Thoracic aorta (tissue), 2 donors: ENCODE data around the gene BICRA. TPM values are rescaled to one million over a fixed set of nuclear protein-coding genes. Genes with fewer than 3 reads are reported as not detected.

Source experiments
- ATAC-seq: fragments of 150-250 bp; one replicate; pipeline ENCODE4 v1.8.0; 2017; ENCODE audit warnings: low read depth; ENCODE audit not compliant: insufficient number of reproducible peaks, low FRiP score
- DNase-seq: peaks from one replicate; pipeline ENCODE4 v3.0.0-alpha.2; 2020; ENCODE audit warnings: low spot score
- H3K27ac ChIP-seq, 2 donors: fragments of 200-600 bp; sonication (generic); 1 replicate in 1 of 2; 2 replicates in 1 of 2; pipeline ENCODE4 v1.5.1; 2016; ENCODE audit warnings: mild to moderate bottlenecking in 2 of 2, moderate library complexity in 2 of 2
- H3K27me3 ChIP-seq: fragments of 200-600 bp; sonication (generic); replicated peaks from 2 replicates; pipeline ENCODE4 v1.6.0; 2016; ENCODE audit warnings: mild to moderate bottlenecking; ENCODE audit not compliant: insufficient read depth
- H3K36me3 ChIP-seq: fragments of 200-600 bp; sonication (generic); one replicate; pipeline ENCODE4 v1.5.1; 2016
- H3K4me1 ChIP-seq, 2 donors: fragments of 200-600 bp; sonication (generic); 1 replicate in 1 of 2; 2 replicates in 1 of 2; pipeline versions ENCODE4 v1.5.1 to v1.6.0; 2016; ENCODE audit warnings: low read depth in 2 of 2, mild to moderate bottlenecking in 1 of 2; ENCODE audit not compliant: control insufficient read depth in 1 of 2
- H3K4me3 ChIP-seq: fragments of 200-600 bp; sonication (generic); 2 replicates; pipeline ENCODE4 v1.5.1; 2016; ENCODE audit warnings: mild to moderate bottlenecking
- H3K9me3 ChIP-seq: fragments of 200-600 bp; sonication (generic); 2 replicates; pipeline ENCODE4 v1.5.1; 2016
- CTCF ChIP-seq: fragments of 200-600 bp; sonication (generic); IDR thresholded peaks from one replicate; pipeline ENCODE4 v1.5.1; 2019; ENCODE audit warnings: antibody characterized with exemption
- total RNA-seq, 2 donors: library from RNA; depleted of rRNA; stranded (reverse); fragments of >200 nt; gene quantifications; one replicate each; pipeline versions ENCODE4 v1.1.0 to v1.2.3, GENCODE V29; 2016

Gene BICRA
- total RNA-seq, 2 donors from 2014 or later = 10.8 to 18.4 TPM

DNA sequence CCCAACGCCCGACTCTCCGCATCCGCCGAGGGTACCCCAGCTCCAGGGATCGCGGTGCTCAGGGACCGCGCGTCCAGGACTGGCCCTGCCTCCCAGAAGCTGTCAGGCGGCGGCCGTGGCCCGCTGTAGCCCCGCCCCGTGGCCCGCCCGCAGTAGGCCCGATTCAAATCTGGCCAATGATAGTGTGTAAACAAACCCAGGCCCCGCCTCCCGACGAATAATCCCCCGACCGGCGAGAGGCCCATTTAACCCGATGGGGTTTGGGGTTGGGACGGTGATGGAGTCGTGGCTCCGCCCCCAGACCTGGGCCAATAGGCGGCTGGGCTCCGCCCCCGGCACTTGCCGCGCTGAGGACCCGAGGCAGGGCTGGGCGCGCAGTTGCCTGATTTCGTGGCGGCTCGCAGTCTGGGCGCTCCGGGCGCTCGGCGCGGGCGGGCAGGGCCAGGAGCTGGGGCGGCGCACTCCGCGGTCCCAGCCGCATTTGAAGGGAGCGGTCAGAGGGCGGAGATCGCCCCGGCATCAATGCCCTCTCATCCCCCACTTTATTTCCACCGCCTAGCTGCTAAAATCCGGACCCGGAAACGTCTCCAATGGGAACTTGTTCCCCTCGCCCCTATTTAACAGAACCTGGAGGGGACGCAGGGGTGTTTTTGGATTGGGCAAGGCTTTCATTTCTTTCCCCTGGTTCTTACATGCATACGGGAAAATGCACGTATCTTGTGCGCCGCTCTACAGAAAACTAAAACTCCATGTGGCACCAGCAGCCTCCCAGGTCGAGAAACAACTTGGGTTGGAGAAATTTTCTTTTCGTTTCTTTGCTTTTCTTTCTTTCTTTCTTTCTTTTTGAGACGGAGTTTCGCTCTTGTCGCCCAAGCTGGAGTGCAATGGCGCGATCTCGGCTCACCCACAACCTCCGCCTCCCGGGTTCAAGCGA lies 8.4 kb upstream of the BICRA start:
- H3K27ac ChIP-seq = peak overlapping the region; percentile 82 to 88
- ATAC-seq = peak; percentile 86
- H3K36me3 ChIP-seq = no peaks in the 10 kb centered on the region
- peak overlapping the region; percentile 91 for H3K4me3 ChIP-seq
- peaks cover 12 to 18% of the 10 kb centered on the region in 2 donors for H3K4me1 ChIP-seq
- no peaks in the 10 kb centered on the region for H3K27me3 ChIP-seq
- TF ChIP-seq CTCF = no peak
- no peaks in the 10 kb centered on the region for H3K9me3 ChIP-seq
- peak; percentile 99 for DNase-seq

DNA sequence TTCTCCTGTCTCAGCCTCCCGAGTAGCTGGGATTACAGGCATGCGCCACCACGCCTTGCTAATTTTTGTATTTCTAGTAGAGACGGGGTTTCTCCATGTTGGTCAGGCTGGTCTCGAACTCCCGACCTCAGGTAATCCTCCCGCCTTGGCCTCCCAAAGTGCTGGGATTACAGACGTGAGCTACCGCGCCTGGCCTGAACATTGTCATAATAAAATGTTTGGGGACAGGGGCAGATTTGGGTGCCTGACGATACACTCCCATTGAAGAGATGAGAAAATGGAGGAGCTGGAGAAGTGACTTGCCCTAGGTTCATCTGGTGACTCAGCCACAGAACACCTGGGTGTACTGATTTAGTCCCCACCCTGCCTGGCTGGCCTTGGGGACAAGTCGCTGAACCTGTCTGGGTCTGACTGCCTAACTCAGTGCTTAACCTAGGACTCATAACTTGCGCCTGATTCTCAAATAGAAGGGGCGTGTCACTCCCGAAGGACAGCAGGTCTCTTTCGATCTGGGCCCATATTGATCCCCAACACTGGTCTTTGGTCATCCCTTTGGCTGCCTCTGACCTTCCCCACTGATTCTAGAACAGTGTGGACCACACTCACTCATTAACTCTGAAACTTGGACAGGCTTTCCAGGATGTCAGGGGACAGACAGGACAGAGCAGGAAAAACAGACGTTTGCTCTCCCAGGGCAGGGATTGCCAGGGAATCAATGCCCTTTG lies 7.6 kb upstream of the BICRA start:
- no peak for TF ChIP-seq CTCF

DNA sequence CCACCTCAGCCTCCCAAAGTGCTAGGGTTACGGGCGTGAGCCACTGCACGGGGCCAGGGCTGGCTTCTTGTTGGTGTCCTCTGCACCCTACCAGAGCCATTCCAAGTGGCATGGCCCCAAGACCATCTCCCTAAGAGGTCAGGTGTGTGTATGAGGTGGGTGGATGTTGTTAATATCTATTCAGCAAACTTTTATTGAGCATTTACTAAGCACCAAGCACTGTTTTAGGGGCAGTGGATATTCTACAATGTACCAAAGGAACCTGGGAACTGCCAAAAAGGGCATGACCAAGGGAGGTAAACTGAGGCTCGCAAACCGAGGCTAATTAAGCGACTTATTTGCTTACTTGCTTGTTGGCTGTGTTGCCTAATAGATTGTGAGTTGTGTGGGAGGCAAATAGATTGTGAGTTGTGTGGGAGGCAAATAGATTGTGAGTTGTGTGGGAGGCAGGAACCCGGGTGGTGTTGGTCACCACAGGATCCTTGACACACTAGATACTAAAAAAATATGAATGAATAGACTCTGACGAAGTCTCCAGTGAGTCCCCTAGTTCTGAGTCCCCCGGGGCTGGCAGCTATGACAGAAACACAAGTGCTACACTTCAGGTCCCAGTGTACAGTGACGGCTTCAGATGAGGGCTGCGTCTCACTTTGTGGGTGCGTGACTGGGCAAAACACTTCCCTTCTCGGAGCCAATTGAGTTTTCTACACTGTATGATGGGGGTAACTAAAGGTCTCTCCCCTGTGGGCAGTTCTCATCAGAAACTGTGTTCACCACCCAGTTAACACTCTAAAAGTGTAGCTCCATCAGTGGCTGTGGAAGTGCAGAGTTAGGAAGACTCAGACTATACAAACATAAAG lies 5.0 kb upstream of the BICRA start:
- DNase-seq = no peak
- Histone ChIP-seq H3K9me3 (no peaks in the 10 kb centered on the region), H3K27ac (no peak overlapping the region), H3K36me3 (no peaks in the 10 kb centered on the region), H3K4me3 (no peak overlapping the region), H3K27me3 (no peaks in the 10 kb centered on the region), H3K4me1 (peaks cover 19 to 26% of the 10 kb centered on the region in 2 donors)
- TF ChIP-seq CTCF = no peak
- ATAC-seq = no peak

More for the DNA sequence above, 7.6 kb upstream of the BICRA start:
- Histone ChIP-seq H3K27ac (peak overlapping the region; percentile 82 to 88), H3K4me1 (peaks cover 12 to 18% of the 10 kb centered on the region in 2 donors), H3K9me3 (no peaks in the 10 kb centered on the region), H3K36me3 (no peaks in the 10 kb centered on the region), H3K27me3 (no peaks in the 10 kb centered on the region), H3K4me3 (peak overlapping the region; percentile 91)
- DNase-seq (no peak), ATAC-seq (no peak)

- Histone ChIP-seq H3K9me3 (no peaks in the 10 kb centered on the region), H3K36me3 (no peaks in the 10 kb centered on the region), H3K4me3 (peak overlapping the region; percentile 94), H3K27ac (peak overlapping the region; percentile 97 to 99), H3K4me1 (peaks cover 18 to 30% of the 10 kb centered on the region in 2 donors), H3K27me3 (no peaks in the 10 kb centered on the region)
- DNase-seq (no peak), ATAC-seq (no peak)
- TF ChIP-seq CTCF = no peak
These were observed 1.3 kb upstream of the BICRA start for GRCh38 chr19:47607564-47608073.
